ENCODE results near the gene CHGA. TPM values are rescaled to one million over a fixed set of nuclear protein-coding genes. Genes with fewer than 3 reads are reported as not detected.

CHGA gene
- polyA plus RNA-seq, 2 of the 4 experiments (the other 2 are of a cell fraction): 0.32 to 0.70 TPM

DNA sequence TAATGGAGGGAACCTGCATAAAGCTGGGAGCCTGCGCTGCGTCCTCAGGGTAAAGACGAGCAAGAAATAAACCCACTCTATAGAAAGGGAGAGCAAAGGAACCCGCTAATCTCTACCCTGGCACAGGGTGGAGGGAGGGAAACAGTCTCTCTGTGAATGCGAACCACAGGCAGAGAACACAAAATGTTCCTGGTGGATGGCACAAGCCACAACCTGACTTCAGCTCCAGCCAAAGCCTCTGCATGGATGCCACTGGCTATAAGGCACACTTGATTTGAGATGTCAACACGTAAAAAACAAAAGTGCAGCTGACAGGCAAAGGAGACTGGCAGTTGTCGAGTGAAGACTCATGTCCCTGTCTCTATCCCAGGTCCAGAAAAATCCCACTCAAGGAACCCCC lies 32.4 kb downstream of the CHGA start:
- Histone ChIP-seq H3K4me1 (peaks cover 7% of the 10 kb centered on the region), H3K4me3 (no peak overlapping the region), H3K4me2 (no peak overlapping the region), H3K9me3 (no peaks in the 10 kb centered on the region), H3K27ac (no peak overlapping the region)
- DNase-seq (ENCODE audit: low read depth in 1 of 2, low spot score in 1 of 2): no peak
- ChIA-PET POLR2A (interaction anchor here (0.7 kb wide), 2 partner anchors 273 to 511 kb away, joined by 4 read pairs; no protein-coding TSS in a partner anchor), CTCF (interaction anchor here (0.7 to 7.0 kb wide), 12 partner anchors 10 to 264 kb away, joined by 3 to 96 read pairs (median 4); partner anchors contain the start of gene ITPK1)
- TF ChIP-seq HDAC2 (IDR thresholded peaks at IDR 0.05) (no peak), TFCP2L1 (CRISPR knock-in tag; IDR thresholded peaks at IDR 0.05) (no peak), SMC3 (IDR thresholded peaks at IDR 0.05) (no peak), CTCF (IDR thresholded peaks at IDR 0.05) (no peak), ELK1 (IDR thresholded peaks at IDR 0.05; ENCODE audit: low read depth, low read length) (no peak), ESRRA (IDR thresholded peaks at IDR 0.05; ENCODE audit: borderline replicate concordance, low read length) (no peak), EHF (CRISPR knock-in tag; IDR thresholded peaks at IDR 0.05) (no peak), SREBF2 (IDR thresholded peaks at IDR 0.05) (no peak), MYC (IDR thresholded peaks at IDR 0.05; ENCODE audit: borderline replicate concordance, low read length) (no peak)
- no peak for FAIRE-seq
- no peak for ATAC-seq
- 93% methylated on average over 7 of the region's 7 CpGs for WGBS (ENCODE audit: missing lambda C conversion rate)

DNA sequence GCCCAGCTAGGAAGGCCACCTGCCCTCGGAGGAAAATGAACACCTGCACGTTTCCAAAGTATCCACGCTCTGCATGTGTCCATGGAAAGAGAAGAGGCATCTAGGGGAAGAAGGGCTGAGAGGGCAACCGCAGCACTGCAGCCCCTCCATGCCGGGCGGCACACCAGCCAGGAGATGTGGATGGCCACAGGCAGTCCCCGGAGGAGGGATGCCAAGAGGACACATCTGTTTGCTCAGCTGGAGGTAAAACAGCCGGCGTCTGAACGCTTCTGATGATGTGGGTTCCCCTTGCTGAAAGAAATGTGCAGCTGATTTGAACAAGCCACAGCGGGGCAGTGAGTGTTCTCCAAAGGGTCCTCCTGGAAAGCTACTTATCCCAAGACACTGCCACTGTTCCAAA lies 34.0 kb downstream of the CHGA start:
- ATAC-seq (no peak), FAIRE-seq (no peak), DNase-seq (ENCODE audit: low read depth in 1 of 2, low spot score in 1 of 2) (no peak)
- POLR2A ChIA-PET: no interaction called here
- WGBS (ENCODE audit: missing lambda C conversion rate): 93% methylated on average over 11 of the region's 11 CpGs
- no peaks in the 10 kb centered on the region for H3K9me3 ChIP-seq
- TF ChIP-seq CTCF (IDR thresholded peaks at IDR 0.05) (no peak), ESRRA (IDR thresholded peaks at IDR 0.05; ENCODE audit: borderline replicate concordance, low read length) (no peak), MYC (IDR thresholded peaks at IDR 0.05; ENCODE audit: borderline replicate concordance, low read length) (no peak)
- H3K4me2 ChIP-seq: no peak overlapping the region
- no peak overlapping the region for H3K27ac ChIP-seq
- peaks cover 19% of the 10 kb centered on the region for H3K4me1 ChIP-seq
- H3K4me3 ChIP-seq: no peak overlapping the region
- CTCF ChIA-PET: interaction anchor here (1.1 to 1.8 kb wide), 6 partner anchors 8 to 221 kb away, joined by 3 to 4 read pairs (median 3); no protein-coding TSS in a partner anchor

- POLR2A ChIA-PET: no interaction called here
- CTCF ChIA-PET: interaction anchor here (1.5 to 1.8 kb wide), 4 partner anchors 12 to 201 kb away, joined by 3 to 6 read pairs (median 4); no protein-coding TSS in a partner anchor
- 91% methylated on average over 16 of the region's 22 CpGs for WGBS (ENCODE audit: missing lambda C conversion rate)
- DNase-seq (ENCODE audit: low read depth in 1 of 2, low spot score in 1 of 2) (no peak), ATAC-seq (no peak), FAIRE-seq (no peak)
- H3K9me3 ChIP-seq: no peaks in the 10 kb centered on the region
- peaks cover 30% of the 10 kb centered on the region for H3K4me1 ChIP-seq
- TF ChIP-seq SMC3 (IDR thresholded peaks at IDR 0.05) (no peak), HES2 (IDR thresholded peaks at IDR 0.05) (no peak), CHD4 (IDR thresholded peaks at IDR 0.05; ENCODE audit: borderline replicate concordance) (no peak), FOSB (CRISPR knock-in tag; IDR thresholded peaks at IDR 0.05) (no peak), FOXS1 (CRISPR knock-in tag; IDR thresholded peaks at IDR 0.05) (no peak), HEYL (CRISPR knock-in tag; IDR thresholded peaks at IDR 0.05) (no peak), HMGXB4 (CRISPR knock-in tag; IDR thresholded peaks at IDR 0.05; ENCODE audit: borderline replicate concordance) (no peak), E2F6 (IDR thresholded peaks at IDR 0.05; ENCODE audit: borderline replicate concordance, low read depth) (no peak), CBX8 (IDR thresholded peaks at IDR 0.05) (no peak)
- TF ChIP-seq, protein P1, sequence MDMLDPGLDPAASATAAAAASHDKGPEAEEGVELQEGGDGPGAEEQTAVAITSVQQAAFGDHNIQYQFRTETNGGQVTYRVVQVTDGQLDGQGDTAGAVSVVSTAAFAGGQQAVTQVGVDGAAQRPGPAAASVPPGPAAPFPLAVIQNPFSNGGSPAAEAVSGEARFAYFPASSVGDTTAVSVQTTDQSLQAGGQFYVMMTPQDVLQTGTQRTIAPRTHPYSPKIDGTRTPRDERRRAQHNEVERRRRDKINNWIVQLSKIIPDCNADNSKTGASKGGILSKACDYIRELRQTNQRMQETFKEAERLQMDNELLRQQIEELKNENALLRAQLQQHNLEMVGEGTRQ (IDR thresholded peaks at IDR 0.05): no peak
- no peak overlapping the region for H3K4me3 ChIP-seq
- no peak overlapping the region for H3K27ac ChIP-seq
- H3K4me2 ChIP-seq: no peak overlapping the region
These were observed 35.6 kb downstream of the CHGA start for GRCh38 chr14:92958373-92959188.
